ENCODE results near the gene LEFTY2.

The LEFTY2 gene

GRCh38 chr1:225928186-225929175 lies 12.5 kb downstream of the LEFTY2 start:
- H3K4me3 ChIP-seq (ENCODE audit: insufficient read depth, low read length, poor library complexity, severe bottlenecking), result no peak overlapping the region
- H3K9ac ChIP-seq (ENCODE audit: low read length), result no peak overlapping the region
- no peak overlapping the region for H3K4me2 ChIP-seq (ENCODE audit: low read depth, low read length, poor library complexity, severe bottlenecking)
- H3K79me2 ChIP-seq (ENCODE audit: insufficient read depth, low read length), result peaks cover 5% of the 10 kb centered on the region
- no peaks in the 10 kb centered on the region for H3K9me2 ChIP-seq (replicated peaks; ENCODE audit: insufficient read depth, low read length)
- H4K20me1 ChIP-seq (ENCODE audit: low read depth, low read length), result no peaks in the 10 kb centered on the region
- H3K9me3 ChIP-seq (ENCODE audit: insufficient read depth, low read length), result no peaks in the 10 kb centered on the region
- H3K27me3 ChIP-seq (ENCODE audit: low read length), result no peaks in the 10 kb centered on the region
- H3K36me3 ChIP-seq (ENCODE audit: low read length), result no peaks in the 10 kb centered on the region
- no peak overlapping the region for H3K27ac ChIP-seq (ENCODE audit: low read depth, low read length)
- TF ChIP-seq CTCF (IDR thresholded peaks at IDR 0.05; ENCODE audit: insufficient read depth, low read length, poor library complexity, severe bottlenecking), result no peak
- TF ChIP-seq EZH2phosphoT487 (conservative IDR thresholded peaks at IDR 0.05; ENCODE audit: low read length), result no peak
- no peak overlapping the region for H2AFZ ChIP-seq (ENCODE audit: low read depth, low read length, severe bottlenecking)
- H3F3A ChIP-seq (ENCODE audit: insufficient read depth), result peaks cover 8% of the 10 kb centered on the region; the same call in 1 of the 2 replicates

DNA sequence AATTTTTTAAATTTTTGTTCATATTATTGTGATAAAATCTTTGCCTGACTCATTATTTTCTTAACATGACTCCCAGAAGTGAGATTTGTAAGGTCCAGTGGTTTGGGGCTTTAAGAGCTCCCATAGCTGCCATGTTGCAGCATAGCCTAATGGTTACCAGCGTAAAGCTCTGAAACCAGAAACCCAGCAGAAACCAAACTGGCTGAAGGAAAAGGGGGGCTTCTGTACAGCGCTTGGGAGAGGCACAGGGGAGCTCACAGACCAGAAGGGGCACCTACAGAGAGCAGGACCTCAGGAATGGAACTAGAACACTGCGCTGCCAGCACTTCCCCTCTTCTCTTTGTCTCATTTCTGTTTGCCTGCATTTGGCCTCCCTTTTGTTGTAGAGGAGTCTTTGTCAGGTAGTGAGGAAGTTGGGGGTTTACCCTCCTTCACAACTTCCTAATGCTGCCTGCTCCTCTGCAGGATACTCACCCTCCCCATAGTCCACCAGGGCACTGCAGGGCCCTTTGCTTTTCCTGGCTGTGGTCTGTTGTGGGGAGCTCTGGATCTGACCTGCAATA lies 14.4 kb downstream of the LEFTY2 start:
- H3K4me2 ChIP-seq (ENCODE audit: low read depth, low read length, poor library complexity, severe bottlenecking), result no peak overlapping the region
- H4K20me1 ChIP-seq (ENCODE audit: low read depth, low read length), result no peaks in the 10 kb centered on the region
- no peak overlapping the region for H3K27ac ChIP-seq (ENCODE audit: low read depth, low read length)
- no peaks in the 10 kb centered on the region for H3K36me3 ChIP-seq (ENCODE audit: low read length)
- peaks cover 18% of the 10 kb centered on the region for H3K79me2 ChIP-seq (ENCODE audit: insufficient read depth, low read length)
- H3K4me3 ChIP-seq (ENCODE audit: insufficient read depth, low read length, poor library complexity, severe bottlenecking), result no peak overlapping the region
- peaks cover 8% of the 10 kb centered on the region; the same call in 1 of the 2 replicates for H3F3A ChIP-seq (ENCODE audit: insufficient read depth)
- no peaks in the 10 kb centered on the region for H3K9me3 ChIP-seq (ENCODE audit: insufficient read depth, low read length)
- no peak overlapping the region for H3K9ac ChIP-seq (ENCODE audit: low read length)
- no peaks in the 10 kb centered on the region for H3K27me3 ChIP-seq (ENCODE audit: low read length)
- no peak overlapping the region for H2AFZ ChIP-seq (ENCODE audit: low read depth, low read length, severe bottlenecking)
- no peaks in the 10 kb centered on the region for H3K9me2 ChIP-seq (replicated peaks; ENCODE audit: insufficient read depth, low read length)
- no peak for TF ChIP-seq CTCF (IDR thresholded peaks at IDR 0.05; ENCODE audit: insufficient read depth, low read length, poor library complexity, severe bottlenecking)

- Histone ChIP-seq H3K79me2 (ENCODE audit: insufficient read depth, low read length) (peaks cover 18% of the 10 kb centered on the region), H3K36me3 (ENCODE audit: low read length) (0 out of 2 replicates have a peak, but pooled peaks cover 5% of the 10 kb centered on the region), H3K4me3 (ENCODE audit: insufficient read depth, low read length, poor library complexity, severe bottlenecking) (peak within 1 kb of the TSS; percentile 99), H3K9me3 (ENCODE audit: insufficient read depth, low read length) (no peaks in the 10 kb centered on the region), H4K20me1 (ENCODE audit: low read depth, low read length) (no peaks in the 10 kb centered on the region), H3K9me2 (replicated peaks; ENCODE audit: insufficient read depth, low read length) (no peaks in the 10 kb centered on the region), H3F3A (ENCODE audit: insufficient read depth) (peaks cover 8% of the 10 kb centered on the region; the same call in 1 of the 2 replicates), H3K27ac (ENCODE audit: low read depth, low read length) (peak within 1 kb of the TSS; percentile 83), H3K9ac (ENCODE audit: low read length) (peak within 1 kb of the TSS; percentile 100), H3K27me3 (ENCODE audit: low read length) (no peaks in the 10 kb centered on the region), H3K4me2 (ENCODE audit: low read depth, low read length, poor library complexity, severe bottlenecking) (peak within 1 kb of the TSS; percentile 91), H2AFZ (ENCODE audit: low read depth, low read length, severe bottlenecking) (peak within 1 kb of the TSS; percentile 82)
- TF ChIP-seq CTCF (IDR thresholded peaks at IDR 0.05; ENCODE audit: insufficient read depth, low read length, poor library complexity, severe bottlenecking), result no peak
Observed at GRCh38 chr1:225923692-225924555, 17.1 kb downstream of the LEFTY2 start, which contains the start of gene PYCR2. Gene PYCR2, minus strand, starts transcription at chr1:225924250. Its CDS starts 140 bp downstream, at chr1:225924110.

Data from SU-DHL-6 (cell line).